COR-L47 (cell line): ENCODE data around the gene EMP2.
"Not testable (repeated sequence)": the region's sequence is repeated elsewhere in the genome, so short reads cannot be mapped to it uniquely, and the experiment has no call there.

Experiments used
- DNase-seq: peaks from one replicate; lab custom pipeline; 2025; lab: John Stamatoyannopoulos, UW

The EMP2 gene

DNA sequence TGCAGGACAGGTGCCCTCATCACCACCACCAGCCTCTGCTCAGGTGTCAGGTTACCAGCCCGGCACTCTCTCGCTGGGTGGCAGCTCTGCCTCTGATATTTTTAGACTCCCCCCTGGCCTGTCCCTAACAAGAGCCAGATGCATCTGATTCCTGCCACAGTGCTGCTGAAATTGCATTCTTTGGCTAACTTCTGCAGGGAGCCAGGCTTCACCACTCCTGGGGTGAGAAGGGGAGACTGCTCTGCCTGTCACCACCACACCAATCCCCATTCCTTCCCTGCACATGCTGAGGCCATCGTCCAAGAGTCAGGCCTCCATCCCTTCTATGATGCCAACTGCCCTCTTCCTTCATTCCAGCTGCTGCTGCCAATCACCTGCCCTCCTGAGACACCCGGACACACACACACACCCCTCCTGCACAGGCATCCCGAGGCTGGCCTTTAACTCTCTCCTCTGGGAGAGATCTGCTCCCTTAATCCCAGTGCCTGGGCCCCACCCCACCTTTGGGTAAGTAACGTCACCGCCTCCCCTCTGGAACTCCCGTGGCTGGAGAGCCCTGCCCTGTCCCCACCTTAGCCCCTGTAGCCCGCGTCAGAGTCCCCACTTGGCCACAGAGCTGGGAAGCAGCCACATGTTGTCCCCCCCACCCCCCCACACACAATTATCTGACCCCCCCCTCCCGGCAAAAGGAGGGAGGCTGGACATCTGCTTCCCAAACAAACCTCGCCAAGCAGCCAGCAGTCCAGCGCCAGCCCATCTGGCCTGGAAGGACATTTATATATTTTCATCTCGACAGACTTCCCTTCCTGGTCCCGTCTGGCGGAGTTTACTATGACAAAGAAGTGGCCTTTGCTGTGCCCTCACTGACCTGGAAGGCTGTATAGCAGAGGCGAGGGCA is 2.8 kb downstream of the EMP2 start:
- DNase-seq, result no peak

DNA sequence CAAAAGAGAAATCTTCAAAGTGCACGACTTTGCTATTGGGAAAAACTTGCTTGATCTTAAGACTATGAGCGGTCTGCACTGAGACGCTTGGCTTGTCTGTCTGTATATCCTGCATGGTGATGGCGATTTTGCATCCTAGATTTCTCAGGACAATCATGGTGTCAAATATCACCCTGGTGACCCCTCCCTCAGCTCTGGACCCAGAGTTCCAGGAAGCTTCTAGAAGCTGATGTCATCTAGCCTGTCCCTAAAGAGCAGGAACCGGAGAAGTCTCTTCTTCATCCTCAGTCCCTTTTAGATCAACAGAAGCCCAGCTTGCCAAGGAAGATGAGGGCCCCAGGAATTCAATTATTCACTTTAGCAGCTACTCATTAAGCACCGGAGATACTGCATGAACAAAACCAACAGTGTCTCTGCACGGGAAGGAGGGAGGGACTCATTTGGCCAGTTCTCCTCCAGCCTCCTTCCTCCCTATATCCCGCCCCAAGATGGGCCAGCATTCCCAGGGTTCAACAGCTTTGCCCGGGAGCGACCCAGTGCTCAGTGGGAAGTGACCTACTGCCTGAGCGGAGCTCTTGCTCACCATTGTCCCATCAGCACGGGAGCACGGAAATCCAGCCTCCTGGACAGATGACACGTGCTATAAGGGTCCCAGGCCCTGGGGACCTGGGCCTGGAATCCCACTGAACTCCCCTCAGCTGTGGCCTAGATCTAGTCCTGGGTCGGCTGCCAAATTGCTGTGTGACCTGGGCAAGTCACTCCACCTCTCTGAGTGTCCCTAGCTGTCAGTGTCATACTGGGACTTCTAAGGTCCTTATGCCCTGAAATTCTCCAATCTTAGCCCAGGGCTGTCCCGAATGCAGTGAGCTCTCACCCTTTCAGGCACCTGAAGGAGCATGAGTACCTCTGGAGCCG is 3.8 kb downstream of the EMP2 start:
- no peak for DNase-seq

DNA sequence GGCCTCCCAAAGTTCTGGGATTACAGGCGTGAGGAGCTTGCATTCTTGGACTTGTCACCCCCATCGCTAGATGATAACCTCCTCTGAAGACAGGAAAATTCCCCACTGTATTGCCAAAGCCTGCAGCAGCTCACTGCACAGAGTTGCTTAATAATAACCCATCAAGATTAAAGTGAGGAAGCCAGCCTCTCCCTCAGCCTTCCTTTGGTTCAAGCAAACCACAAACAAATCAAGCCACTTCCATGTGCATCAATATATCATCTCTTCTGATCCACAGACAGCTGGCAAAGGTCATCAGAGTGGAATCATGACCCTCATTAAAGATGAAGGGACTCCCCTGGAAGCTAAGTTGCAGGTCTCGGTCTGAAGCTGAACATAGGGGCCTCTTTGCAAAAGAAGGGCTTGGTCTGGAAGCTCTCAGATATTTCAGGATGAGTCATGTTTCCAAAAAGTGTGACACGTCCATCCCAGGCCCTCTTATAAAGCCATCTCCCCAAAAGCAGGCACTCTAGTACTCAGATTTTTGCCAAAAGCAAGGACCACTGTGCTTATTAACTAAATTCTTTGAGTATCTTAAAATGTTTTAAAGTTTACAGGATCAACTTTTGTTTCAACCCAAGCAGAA is 4.8 kb downstream of the EMP2 start:
- no peak for DNase-seq

DNA sequence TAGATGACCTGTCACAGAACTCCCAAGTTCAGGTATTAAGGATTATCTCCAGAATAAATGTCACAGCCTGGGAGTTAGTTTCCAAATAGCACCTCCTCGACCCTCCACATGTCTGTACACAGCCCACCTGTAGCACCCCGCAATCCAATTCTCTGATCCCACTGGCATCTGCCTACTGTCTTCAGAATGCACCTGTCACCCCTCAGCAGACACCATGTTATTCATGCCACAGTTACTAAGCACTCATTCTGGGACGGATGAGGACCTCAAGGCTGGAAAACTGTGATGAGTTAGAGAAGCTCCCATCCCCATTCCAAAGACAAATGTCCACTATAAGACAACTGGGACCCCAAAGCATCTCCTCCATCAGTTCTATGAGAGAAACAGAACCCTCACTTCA is 7.8 kb downstream of the EMP2 start:
- no peak for DNase-seq

DNA sequence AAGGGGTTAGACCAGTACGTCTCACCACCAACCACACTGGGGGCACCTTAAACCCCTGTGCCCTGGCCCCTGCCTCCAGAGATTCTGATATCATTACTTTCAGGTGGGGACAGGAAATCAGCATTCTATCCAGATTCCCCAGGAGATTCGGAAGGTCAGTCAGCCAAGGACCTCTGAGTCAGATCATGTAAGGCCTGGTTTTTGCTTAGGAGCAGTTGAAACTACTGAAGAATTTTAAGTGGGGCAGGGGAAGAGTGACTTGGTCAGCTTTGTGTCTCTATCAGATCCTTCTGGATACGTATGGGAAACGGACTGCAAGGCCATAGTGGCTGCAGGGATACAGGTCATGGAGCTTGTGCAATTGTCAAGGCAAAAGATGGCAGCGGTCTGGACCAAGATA is 9.0 kb downstream of the EMP2 start:
- DNase-seq, result no peak

DNA sequence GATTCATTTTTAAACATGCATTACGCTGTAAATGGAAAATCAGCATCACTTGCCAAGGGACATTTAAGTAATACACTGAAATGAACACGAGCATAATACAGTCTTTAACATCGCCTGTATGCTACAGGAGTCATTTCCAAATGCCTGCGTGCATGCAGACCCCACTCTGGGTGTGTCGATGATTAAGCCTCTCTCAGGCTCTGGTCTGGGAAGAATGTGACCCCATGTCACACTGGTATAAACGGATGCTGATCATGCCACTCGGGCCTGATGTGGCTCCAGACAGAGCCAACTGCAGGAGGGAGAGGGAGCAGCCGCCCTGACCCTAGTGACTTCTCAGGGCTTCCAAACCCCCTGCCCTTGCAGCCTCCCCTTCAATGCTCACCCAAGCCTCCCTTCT is 10.8 kb downstream of the EMP2 start:
- DNase-seq, result no peak

DNA sequence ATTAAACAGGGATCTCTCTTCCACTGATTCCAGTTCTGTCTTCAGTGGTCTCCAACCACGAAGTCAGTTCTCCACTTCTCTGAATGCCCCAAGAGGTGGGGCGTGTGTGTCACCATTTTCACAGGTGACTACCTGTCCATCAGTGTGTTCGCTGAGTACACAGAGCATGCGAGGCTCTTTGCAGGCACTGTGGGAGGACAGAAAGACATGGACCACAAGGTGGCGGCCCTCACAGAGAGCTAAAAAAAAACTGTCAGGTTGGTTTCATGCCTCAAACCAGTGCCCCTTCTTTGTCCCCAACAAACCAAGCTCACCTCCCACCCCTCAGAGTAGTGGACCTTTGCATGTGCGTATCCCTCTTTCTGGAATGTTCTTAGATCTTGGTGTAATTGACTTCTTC is 13.8 kb downstream of the EMP2 start:
- no peak for DNase-seq

DNA sequence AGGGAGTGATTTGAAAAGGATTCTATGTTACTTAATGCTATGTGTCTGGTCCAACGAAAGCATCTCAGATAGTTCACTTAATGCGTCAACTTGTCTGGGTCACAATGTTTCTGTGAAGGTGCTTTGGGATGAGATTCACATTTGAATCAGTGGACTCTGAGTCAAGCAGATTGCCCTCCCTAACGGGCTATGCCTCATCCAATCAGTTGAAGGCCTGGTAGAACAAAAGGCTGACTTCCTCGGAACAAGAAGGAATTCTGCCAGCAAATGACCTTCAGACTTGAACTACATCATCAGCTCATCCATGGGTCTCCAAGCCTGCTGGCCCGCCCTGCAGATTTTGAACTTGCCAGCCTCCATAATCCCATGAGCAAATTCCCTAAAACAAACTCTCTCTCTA is 15.2 kb downstream of the EMP2 start:
- no peak for DNase-seq

DNA sequence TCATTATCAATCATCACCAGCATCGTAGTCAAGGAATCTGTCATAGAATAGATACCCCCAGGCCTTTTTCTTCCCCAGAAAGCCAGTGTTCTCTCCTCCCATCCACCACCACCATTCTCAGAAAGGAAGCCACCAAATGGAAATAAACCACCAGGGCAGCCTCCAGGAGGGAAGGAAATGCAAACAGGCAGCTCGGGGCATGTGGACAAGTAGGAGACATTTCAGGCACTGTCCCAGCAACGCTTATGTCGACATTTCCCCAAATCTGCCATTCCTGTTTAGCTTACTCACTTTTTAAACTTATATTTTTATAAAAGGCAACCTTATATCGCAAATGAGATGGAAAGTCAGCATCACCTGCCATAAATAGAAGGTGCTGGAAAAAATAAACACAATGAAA is 15.8 kb downstream of the EMP2 start:
- DNase-seq, result no peak

DNA sequence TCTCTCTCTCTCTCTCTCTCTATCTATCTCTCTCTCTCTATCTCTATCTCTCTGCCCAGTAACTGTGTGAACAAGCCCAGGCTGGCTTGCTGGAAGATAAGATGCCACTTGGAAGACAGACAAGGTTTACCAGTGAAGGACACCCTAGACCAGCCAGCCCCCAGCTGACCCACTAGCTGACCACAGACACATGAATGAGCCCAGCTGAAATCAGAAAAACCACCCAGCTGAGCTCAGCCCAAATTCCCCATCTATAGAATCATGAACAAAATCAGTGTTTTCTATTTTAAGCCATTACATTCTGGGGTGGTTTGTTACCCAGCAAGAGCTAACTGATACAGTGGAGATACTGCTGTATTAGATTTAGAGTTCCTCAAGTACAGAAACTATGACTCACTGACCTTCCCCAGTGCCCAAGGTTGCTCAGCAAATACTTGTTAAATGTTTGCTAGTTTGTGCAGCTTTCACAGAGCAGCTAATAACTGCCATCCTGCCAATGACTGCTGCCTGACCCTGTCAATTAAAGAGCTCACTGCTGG is 18.0 kb downstream of the EMP2 start:
- DNase-seq, result no peak

DNA sequence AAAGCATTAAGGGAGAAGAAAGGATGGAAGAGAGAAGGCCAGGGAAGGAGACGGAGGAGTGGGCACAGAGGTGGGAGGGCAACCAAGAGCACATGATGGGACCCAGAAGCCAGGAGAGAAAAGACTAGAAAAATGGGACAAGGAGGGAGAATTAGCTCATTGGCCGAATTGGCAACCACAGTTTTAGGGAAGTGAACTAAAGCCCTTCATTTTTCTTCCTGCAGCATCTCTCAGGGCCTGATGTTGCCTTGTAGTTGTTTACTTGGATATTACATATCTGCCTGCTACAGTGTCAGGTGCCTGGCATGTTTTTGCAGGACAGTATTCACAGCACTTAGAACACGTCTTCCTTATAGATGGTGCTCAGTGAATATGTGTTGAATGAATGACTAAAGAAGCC is 19.0 kb downstream of the EMP2 start:
- no peak for DNase-seq

DNA sequence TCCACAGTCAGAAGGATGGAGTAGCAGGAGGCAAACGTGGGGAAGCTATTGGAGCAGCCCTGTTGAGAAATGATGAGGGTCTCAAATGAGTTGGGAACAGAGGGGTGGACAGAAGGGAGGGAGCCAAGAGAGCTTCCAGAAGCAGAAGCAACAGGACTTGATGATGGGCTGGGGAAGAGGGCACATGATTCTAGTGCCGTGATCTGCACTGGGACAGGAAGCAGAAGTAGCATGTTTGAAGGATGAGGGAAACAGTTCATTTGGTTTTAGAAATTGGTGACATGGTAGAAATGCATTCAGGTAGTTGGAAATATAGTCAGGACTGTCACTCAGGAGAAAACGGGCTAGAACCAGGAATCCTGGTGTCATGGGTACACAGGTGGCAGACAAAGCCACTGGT is 19.4 kb downstream of the EMP2 start:
- DNase-seq, result no peak

DNA sequence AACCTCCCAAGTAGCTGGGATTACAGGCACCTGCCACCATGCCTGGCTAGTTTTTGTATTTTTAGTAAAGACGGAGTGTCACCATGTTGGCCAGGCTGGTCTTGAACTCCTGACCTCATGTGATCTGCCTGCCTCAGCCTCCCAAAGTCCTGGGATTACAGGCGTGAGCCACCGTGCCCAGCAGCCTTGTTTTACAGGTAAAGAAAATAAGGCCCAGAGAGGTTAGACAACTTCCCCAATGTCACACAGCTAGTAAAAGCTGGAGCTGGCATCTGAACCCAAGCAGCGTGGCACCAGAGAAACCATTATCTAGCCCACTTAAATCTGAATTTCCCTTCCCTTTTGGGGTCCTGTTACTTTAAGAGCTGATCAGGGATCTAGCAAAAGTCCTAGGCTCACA is 20.6 kb downstream of the EMP2 start:
- not testable (repeated sequence) for DNase-seq

DNA sequence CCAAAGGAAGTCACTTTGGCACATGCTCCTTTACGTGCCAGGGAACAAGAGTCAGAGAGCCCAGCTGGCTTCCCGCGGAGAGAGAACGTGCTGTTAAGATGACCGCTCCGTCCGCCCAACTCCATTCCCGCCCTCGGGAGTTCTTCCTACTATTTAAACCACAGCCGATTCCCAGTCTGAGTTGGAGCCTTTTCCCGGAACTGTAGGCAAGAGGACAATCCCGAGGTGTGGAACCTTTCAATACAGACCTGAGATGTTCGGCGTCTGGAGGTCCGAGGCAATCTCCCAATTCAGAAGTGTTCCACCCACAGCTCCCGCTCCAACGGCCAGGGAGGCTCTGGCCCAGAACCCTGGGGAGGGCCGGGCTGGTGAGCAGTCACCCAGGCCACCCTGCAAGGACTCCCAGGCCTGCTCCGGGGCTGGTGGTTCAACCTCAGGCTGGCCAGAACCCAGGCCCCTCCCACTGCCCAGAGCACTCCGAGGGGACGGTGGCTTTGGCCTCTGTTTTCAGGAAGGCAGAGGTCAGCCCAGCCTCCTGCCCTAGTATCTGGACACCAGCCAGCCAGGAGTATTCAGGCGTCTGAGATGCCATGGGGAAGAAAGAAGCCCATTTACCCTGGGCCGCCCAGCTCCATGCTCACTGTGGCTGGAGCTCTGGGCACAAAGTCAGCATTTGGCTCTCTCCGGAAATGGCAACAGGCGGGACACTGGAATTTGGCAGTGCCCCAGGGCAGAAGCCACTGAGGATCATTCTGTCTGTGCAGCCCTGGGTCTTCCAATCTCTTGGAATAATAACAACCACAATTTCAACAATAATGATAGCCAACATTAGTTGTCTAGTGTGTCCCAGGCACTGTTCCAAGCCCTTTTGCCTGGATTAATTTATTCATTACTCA is 21.4 kb downstream of the EMP2 start:
- no peak for DNase-seq

DNA sequence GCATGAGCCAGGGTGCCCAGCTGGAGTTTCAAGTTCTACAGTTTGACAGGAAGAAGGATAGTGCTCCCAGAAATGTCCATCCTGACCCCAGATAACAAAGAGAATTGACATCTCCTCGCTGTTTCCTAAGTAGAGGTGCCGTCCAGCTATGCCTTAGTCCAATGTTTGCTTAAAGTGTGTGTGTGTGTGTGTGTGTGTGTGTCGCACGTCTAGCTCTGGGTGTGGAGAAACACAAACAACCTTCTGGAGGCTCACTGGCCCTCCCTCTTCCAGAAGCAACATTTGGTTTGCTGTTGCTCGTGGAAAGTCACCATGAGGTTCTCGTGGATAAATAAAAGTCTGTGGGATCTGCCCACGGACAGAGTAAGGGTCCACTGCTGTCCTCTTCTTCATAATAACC is 22.1 kb downstream of the EMP2 start:
- DNase-seq, result no peak

DNA sequence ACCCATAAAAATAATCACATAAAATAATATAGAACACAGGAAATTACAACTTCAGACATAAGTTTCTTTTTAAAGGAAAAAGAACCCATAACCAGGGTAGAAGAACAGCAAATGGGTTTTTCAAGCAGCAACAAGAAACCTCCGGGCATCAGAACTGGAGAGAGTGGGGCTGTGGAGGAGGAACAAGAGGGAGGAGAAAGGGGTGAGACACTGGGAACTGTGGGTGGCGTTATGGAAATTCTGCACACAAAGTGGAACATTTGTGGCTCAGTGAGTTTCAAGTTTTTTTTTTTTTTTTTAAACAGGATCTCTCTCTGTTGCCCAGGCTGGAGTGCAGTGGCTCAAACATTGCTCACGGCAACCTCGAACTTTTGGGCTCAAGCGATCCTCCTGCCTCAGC is 22.6 kb downstream of the EMP2 start:
- no peak for DNase-seq

DNA sequence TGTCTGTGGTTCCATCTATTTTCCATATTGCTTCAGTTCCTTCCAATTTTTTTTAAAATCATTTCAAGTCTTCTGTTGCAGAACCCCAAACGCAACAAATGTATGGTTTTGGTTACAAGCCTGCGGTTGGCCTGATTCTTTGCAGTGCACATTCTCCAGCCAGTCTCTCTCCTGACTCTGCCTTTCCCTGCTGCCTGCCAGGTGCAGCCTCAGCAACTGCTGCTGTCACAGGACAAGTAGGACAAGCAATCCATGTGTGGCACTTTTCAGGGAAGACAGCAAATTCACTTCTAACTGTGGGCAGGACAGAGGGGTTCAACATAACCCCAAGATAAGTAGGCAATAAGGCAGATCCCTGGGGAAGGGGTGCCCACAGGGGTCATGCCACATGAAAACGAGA is 24.2 kb downstream of the EMP2 start:
- no peak for DNase-seq

DNA sequence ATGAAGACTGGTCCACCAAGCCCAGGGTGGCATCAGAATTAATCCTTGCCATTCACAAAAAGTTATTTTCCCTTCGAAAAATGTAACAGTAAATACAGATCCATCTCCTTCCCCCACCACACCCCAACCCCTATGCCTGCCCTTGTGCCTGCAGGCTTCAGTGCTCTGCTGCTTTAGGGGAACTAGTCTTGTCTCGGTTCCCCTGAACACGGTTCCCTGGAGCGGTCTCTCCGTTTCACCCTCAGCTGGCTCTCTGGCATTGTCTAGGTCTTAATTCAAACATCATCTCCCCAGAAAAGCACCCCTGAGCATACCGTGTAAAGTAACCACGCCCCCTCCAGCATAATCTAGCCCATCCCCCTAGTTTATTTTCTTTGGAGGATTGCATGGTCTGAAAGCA is 25.8 kb downstream of the EMP2 start:
- no peak for DNase-seq

DNA sequence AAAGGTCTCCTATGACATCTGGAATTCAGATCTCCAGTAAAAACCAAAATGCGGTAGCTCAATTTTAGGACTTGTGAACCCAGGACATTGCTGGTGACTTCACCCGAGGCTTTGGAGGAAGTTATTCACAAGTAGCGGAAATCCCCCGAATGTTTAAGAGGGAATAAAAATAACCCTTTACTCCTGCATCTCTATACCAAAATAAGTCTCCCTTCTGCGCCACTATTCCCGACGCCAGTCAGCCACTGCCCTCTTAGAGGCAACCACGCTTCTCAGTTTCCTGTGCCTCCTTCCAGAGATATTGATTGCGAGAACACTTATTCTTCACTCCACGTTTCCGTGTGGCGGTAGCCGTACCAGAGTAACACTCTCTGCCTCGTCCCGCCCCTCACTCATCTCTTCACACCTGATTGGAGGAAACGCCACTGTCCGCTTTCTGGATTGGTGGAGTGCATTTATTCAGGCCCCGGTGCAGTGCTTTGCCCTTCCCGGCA is 27.4 kb downstream of the EMP2 start:
- no peak for DNase-seq

DNA sequence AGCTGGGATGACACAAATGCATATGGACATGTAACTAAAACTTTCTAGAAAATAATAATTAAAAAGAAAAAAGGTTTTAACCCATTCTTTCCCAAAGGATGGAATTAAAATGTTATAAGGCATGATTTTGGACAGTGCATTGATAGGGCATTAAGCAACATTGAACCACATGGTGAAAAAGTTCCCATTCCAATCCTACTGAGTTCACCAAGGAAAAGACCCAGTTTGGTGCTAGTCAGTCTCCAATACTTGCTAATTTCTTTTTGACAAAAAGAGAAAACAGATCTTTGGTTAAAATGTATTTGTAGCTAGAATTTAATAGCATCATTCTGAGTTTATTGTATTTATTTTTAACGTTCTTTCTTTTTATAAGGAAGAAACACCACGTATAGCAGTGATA is 28.1 kb downstream of the EMP2 start:
- DNase-seq, result no peak

DNA sequence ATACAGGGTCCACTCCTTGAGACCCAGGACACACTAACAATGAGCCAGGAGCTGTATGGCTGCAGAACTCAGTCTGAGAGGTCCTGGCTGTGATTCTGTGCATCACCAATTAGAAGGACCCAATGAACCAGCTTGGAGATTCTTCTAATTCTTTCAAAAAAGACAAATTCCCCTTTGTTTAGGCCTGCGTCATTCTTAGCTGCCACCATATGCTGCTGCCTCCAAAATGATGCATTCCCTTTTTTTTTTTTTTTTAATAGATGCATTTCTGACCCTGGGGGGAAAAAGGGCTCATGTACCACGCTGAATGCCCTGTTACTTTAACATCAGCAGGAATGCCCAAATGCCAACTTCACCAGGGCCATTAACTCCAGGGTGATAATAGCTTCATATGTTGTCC is 28.5 kb downstream of the EMP2 start:
- no peak for DNase-seq
